Stimulated activated CD4-positive, alpha-beta T cell treated with anti-CD3 and anti-CD28 coated beads, Interleukin-15, amount 100 ng/mL, for 48 hours (primary cell): ENCODE measurements around the gene ATOSB.

ENCODE experiments used
- DNase-seq, 2 donors: peaks; one replicate each; pipeline ENCODE4 v3.0.0-alpha.2; 2020; ENCODE audit warnings: low read depth in 2 of 2

Gene ATOSB

DNA sequence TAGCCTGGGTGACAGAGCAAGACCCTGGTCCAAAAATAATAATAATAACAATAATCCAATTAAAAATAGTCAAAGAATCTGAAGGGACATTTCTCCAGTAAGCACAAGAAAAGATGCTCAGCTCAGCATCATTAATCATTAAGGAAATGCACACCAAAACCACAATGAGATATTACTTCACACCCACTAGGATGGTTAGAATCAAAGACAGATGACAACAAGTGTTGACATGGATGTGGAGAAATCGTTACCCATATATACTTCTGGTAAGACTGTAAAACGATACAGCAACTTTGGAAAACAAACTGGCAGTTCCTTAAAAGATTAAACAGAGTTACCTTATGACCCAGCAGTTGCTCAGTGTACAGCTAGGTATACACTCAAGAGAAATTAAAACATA is 30.6 kb downstream of the ATOSB start:
- no peak for DNase-seq

DNA sequence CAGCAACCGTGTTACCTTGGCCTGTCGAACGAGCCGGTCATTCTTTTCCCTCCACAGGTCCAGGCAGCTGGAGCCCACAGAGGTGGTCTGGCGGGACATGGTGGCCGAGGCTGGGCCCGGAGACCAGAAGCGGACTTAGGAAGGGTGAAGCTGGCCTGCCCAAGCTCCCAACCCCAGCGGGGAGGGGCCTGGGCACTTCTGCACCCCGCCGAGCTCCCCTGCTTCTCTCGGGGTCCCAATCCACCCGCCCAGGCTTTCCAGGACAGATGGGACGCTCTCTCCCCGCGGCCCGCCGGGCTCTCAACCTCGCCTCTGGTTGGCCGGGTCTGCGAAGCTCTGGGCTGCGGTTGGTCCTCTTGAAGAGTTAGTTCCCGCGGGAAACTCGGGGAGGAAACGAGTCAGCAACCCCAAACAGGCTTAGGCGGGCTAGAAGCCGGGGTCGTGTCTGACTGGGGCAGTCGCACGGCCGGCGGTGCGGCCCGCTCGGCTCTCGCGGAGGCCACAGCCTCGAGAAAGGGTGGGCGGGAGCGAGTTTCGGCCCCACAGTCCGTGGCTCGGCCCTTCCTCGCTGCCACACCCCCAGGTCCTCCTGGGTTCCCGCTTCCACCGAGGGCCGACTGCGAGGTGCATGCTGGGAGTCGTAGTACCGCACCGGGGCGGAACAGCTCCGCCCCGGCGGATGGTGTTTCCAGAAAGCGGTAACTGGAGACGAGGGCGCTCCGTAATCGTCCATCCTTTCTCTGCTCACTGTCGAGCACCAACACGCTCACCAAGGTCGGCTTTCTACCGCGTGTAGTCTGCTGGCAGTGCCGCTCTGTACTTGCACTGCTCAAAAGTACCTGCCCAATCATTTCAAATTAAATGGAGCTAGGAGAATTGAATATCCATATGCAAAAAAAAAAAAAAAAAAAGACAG is 36.0 kb downstream of the ATOSB start, which contains the start of gene FANCG:
TSS of gene FANCG (minus strand) at position 517 of the 916 bp plus-strand sequence. CDS start at position 99, 418 bp downstream.
- DNase-seq: peak; percentile 83

DNA sequence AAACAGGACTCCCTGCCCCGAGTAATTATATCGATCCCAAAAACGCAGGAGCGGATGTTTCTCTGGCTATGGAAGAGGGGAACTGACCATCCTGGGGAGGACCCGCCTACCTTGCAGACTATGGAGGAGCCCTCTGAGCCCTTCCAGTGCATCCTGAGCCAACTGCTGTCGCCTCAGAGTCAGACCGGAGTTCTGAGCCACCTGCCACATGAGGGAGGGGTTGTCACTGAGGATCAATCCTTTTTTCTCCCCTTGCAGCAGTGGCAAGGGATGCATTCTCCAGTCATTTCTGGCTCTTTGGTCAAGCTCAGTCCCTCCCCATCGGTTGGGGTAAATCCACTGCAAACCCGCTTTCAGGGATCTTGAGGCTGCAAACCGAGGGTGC is 36.6 kb downstream of the ATOSB start:
- DNase-seq: no peak

DNA sequence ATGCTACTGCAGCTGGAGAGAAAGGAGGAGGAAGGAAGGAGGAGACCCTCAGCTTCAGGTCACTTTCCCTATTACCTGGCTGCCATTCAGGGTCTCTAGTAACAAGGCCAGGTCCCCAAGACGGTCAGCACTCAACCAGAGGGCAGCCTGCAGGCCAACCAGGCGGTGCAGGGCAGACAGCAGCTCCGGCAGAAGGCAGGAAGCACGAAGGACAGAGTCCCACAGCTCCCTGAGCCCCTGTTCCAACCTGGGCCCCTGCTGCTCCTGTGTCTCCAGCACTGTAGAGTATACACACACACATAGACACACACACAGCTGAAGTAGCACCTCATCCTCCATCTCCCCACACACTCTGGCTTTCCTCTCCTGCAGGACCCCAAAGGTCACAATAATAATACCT is 37.6 kb downstream of the ATOSB start:
- no peak for DNase-seq

DNA sequence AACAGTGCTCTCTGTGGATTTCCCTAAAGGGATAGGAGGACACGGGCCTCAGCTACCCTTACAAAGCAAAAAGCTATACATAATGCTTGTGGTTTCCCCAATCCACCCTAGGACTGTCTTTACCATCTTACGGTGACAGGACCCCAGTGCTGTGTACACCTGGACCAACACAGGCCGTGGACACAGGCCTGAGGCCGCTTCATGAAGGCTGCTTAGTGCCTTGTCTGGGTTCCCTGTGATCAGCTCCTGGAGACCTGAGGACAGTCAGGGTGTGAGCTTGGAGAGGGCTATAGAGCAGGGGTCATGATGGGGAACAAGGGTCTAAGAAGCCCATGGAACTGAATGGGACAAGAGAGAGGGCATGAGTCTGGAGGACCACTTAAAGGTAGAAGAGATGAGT is 38.8 kb downstream of the ATOSB start:
- DNase-seq: no peak

DNA sequence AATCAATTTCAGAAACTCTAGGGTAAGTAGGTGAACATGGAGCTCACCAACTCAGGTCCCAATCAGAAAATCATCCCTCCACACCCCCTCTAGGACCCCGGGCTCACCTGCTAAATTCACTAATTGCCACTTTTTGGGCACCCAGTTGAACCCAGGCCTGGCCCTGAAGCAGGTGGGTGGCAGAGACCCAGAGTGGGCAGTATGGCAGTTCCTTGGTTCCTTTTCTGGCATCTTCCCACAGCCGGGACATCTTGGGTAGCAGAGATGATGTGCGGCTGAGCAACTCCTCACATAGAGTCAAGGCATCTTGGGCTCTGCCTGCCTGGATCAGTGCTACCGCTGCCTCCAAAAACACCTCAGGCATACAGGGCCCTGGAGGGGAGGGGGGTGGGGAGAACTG is 40.3 kb downstream of the ATOSB start:
- no peak for DNase-seq

DNA sequence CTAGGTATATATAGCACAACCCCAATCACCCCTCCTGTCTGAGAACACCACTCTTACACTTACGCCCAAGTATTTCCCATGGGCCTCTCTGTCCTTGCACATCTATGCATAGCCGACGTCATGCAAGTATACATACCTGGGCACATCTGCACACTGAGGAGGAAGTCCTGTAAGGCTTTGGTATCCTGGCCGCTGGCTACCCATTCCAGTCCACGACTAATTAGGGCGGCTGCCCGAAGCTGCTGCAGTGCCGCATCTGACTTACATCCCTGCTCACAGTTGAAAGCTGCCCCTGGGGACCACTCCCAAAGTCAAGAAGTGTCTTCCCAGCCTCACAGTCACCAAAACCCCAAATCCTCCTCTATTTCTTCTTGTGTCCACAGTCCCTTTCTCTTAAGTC is 40.9 kb downstream of the ATOSB start:
- DNase-seq: no peak

DNA sequence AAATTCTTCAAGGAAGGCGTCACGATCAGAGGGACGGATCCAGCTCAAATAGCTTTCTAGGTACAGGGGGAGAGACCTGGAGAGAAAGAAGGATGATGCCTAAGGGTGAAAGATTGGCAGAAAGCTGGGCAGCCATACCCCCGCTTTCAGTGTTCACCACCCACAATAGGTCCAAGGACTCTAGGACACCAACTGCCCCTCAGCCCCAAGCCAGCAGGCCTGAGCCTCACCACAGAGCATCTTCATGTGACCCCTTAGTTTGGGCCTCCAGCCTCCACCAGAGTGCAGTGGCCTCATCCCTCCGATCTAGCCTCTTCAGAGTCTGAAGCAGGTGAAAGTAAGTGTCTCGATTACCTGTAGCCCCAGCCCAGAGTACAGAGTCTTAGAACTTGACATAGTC is 41.5 kb downstream of the ATOSB start:
- DNase-seq: no peak

DNA sequence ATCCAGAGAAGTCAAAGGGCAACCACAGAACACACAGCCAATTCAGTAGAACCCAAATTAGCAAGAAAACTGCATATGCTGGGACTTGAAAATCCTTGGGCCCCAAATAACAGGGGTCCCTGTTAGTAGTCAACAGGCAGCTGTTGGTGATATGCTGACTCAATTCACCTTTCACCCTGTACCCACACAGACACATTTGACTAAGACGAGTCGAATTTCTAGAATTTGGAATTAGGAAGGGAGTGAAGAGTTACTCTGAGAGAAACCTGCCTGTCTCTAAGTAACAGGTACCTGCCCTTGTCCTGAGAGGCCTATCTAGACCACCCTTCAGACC is 42.4 kb downstream of the ATOSB start:
- DNase-seq: no peak

DNA sequence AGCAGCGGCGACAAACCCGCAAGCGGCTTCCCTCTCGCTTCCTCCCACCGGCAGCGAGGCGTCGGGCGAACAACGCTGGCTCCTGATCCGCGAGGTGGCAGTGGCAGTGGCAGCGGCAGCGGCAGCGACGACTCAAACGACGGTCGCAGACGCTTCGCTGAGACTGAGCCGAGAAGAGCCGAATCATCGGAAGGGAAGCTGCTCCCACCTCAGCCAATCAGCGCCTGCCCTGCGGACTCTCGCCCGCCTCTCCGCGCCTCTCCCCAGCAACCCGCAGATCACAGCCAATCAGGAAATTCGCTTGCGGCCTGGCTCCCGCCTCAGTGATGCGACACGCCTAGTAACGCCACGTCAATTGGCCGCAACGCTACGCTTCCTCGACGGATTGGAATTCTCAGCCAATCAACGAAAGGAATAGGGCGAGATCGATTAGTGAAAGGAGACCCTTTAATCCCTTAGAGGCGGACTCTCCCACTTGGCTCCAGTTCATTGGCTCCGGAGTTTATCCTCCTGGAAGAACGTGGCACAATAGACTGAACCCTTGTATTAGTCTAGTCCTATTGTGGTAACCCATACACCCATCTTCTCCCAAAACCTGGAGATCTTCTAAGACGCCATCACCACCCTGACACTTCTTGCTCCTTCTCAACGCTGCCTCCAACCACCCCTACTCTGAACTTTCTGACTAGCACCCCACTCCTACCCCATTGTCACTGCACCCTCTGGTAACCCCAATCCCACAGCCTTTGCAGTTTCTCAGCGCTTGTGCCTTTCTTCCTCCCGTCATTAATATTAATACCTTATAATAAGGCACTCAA is 43.0 kb downstream of the ATOSB start, which contains the start of gene VCP:
TSS of gene VCP (minus strand) at position 165 of the 818 bp plus-strand sequence. CDS start 272 bp downstream, outside the sequence.
- DNase-seq: peak; percentile 96 to 97

DNA sequence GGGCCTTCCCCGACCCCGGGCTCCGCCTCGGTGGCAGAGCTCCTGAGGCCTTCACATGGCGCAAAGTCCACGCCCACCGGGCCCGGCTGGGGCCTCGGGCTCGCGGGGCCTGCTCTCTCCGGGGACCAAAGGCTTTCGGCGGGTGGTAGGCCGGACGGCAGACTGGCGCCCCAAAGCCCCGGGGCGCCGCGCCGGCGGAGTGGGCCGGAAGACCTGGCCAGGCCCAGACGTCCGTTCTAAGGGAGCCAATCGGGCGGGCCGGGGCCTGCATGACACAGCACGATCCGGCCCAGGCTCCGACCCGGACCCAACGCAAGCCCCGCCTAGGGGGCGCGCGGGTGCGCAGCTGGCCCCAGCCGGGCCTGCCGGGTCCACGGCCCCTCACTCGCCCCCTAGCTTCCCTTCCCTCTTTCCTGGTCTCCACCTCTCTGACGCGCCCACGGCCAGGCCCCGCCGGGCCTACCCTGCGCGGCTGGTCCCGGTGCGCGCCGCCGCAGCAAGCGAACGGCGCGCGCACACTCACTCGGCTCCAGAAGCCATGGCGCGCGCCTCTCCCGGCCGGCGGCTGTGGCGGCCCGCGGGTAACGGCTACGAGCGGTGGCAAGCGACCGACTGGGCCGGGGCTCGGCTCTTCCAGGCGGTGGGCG is 43.7 kb downstream of the ATOSB start:
- peak; percentile 60 to 63 for DNase-seq

DNA sequence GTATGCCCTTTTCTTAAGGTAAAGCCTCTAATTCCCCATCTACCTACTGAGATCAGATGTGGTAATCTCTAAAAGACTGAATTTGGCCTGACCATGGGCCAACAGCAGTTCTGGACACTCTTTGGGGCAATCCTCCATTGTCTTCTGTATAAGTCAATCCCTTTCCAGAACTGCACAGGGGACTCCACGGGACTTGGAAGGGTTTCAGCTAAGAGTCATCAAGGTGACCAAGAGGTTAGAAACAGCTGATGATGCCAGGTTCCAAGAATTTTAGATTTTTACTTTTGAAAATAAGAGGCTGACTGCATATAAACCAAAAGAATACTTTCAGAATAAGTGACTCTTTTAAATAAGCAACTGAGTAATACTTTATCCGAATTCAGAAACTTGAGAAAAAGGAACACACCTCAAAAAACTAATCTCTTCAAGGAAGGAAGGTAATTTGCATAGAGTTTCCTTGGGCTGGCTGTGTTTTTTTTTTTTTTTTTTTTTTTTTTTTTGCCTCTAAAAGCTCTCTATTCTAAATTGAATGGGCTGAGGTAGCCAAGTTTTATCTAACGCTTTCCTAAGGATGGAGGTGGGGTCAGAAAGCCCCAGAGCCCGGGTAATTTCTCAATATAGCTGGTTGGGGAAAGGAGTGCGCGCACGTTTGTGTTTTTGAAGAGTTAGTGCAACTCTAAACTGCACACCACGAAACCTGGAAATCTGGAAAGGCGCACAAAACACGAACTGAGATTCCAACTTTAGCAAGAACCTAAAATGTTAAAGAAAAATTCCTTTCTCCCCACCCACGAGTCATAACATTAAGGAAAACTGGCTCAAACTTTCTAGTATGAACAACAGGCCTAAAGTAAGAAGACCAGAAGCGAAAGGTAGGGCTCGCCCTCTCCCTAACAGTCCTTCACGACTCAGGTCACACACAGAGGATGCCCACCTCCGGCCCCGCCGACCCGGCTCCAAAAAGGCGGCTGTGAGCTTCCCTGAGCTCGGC is 44.5 kb downstream of the ATOSB start:
- no peak for DNase-seq

DNA sequence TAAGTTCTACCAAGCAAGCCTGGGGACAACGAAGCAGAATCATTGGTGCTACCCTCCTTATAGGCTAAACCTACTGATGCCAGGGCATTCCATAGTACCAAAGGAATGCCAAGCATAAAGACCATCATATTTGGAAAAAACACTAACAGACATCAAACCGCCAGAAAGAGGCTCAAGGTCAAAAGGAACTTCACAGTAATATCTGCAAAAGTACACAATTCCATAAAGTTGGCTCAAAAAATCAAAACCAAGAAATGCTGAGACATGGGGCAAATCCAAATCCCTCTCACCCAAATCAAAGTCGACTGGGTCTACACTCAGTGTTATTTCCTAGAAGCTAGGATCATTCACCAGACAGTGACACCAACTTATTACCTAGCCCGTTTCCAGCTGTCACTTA is 46.6 kb downstream of the ATOSB start:
- DNase-seq: no peak

DNA sequence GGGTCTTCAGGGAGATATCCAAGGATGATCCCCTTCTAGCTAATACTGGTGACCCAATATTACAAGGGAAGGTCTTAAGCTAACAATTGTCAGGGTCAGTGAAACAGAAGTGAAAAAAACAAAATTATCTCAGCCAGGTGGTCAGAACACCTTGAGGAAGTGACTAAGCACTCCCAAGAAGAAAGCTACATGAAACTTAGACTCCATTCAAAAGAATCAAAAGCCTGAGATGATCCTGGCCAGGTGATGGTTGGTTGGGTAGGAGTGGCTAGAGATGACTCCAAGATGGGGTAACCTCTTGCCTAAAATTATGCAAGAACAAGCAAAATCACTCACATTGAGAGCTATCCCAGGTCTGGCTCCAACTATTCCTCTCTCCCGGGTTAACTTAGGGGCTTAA is 48.6 kb downstream of the ATOSB start:
- no peak for DNase-seq

DNA sequence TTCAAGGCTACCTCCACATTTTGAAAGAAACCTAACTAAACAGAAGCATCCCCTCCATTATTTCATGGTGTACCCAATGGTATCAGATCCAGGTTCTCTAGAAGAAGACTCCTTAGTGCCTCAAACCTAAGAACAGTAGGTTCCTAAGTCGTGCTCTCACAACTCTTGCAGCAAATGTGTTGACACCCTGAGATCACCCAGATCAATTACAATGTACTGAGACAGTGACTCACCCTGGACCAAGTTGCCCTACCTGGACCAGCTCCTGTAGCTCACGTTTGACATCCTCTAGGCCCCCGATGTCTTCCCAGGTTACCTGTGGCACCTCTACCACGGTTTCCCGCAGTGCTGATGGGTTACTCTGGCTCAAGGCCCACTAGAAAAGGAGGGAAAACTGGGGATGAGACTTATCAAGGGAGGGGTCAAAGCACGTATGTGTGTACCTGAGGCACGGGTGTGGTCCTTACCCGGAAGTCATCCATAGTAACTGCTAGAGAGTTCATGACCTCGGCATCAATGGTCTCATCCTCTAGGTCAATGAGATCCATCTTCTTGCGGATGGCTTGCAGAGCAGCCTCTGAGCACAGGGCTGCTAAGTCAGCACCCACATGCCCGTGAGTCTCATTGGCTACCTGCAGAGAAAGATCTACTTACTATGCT is 55.0 kb downstream of the ATOSB start:
- no peak for DNase-seq

DNA sequence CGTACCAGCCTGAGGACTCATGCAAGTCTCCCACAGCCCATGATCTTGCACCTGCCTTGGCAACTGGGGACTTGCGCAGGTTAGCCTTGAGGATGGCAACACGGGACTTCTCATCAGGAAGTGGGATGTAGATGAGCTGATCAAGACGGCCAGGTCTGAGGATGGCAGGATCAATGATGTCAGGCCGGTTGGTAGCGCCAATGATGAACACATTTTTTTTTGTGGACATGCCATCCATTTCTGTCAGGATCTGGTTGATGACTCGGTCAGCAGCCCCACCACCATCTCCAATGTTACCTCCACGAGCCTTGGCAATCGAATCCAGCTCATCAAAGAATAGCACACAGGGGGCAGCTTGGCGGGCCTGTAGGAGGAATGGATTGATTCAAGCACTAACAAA is 56.2 kb downstream of the ATOSB start:
- DNase-seq: no peak

DNA sequence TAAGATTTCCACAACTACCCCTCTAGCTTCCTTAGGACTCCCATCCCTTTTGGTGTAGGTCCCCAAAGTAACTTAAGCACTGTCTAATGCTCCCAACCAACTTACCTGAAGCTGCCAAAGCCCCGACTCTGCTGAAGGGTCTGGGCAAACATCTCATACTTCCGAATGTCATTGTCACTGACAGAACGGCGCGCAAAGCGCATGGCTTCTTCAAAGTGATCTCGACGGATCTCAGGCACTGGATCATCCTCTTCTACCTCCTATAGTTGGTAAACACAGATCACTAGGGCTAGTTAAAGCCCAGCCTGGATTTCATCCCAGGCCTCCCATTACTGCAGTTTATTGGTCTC is 58.4 kb downstream of the ATOSB start:
- no peak for DNase-seq

DNA sequence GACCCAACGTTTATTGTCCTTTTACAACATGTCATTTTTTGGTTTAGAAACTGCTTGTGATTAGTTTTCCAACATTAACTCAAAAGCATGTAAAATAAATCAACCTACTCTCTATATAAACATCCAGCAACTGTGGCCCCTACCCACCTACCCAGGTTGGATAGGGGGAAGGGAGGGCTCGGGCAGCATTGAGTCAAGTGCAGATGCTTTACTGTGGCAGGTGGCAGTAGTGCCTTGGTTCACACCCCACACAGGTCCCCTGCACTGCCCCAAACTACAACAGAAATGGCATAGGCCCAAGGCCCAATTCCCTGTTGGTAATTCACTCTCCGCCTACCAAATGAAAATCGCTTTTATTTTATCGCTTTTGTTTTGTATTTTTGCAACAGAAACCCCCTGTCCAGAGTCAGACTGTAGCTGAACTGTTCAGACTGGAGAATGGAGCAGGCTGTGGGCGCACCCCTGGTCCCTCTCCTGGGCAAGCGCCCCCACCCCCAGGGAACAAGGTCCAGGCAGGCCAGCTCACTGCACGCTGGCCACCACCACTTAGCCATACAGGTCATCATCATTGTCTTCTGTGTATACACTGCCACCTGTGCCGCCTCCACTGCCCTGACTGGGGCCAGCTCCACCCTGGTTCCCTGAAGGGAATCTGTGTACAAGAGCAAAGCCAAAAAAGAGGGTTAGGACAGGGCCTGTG is 58.9 kb downstream of the ATOSB start:
- DNase-seq: no peak

DNA sequence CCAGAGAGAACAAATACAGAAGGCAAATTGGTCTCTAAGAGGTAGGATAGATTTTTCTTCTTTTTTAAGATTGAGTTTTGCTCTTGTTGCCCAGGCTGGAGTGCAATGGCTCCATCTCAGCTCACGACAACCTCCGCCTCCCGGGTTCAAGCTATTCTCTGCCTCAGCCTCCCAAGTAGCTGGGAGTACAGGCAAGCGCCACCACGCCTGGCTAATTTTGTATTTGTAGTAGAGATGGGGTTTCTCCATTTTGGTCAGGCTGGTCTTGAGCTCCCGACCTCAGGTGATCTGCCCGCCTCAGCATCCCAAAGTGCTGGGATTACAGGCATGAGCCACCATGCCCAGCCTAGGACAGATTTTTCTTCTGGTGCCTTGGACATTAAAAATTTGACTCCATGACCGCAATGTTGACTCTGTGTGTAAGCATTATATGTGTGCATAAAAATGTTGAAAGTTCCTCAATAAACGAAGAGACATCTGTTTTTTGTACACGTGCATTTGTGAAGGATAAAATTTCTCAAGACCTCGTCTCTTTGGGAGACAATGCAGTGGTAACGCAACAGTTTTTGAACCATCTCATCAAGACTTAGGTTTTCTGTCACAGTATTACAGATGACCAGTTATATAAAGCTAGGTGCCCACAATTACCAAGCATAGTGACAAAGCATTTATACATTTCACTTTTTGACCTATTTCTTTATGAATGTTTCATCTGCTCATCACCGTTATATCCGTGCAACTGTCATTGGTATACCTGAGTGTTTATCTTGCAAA is 60.6 kb downstream of the ATOSB start:
- no peak for DNase-seq
